Gastrocnemius medialis (tissue), 4 donors: ENCODE data around the gene LCE2C. TPM values are rescaled to one million over a fixed set of nuclear protein-coding genes. Genes with fewer than 3 reads are reported as not detected.
"Not testable (repeated sequence)": the region's sequence is repeated elsewhere in the genome, so short reads cannot be mapped to it uniquely, and the experiment has no call there.

Experiments used
- ATAC-seq, 2 donors: fragments of 150-250 bp; one replicate each; pipeline ENCODE4 v1.9.1; 2016
- DNase-seq, 2 donors: peaks; one replicate each; pipeline ENCODE4 v3.0.0-alpha.2; 2019
- H3K27ac ChIP-seq, 4 donors: fragments of 200-600 bp; sonication (generic); 1 replicate in 1 of 4; 2 replicates in 3 of 4; pipeline ENCODE4 v1.5.1; 2016 to 2018; ENCODE audit warnings: mild to moderate bottlenecking in 2 of 4, moderate library complexity in 1 of 4
- H3K27me3 ChIP-seq, 3 donors: fragments of 200-600 bp; sonication (generic) in 2 of 3; 1 replicate in 1 of 3; 2 replicates in 2 of 3; pipeline versions ENCODE4 v1.5.1 to v1.6.0; 2016 to 2019; ENCODE audit warnings: mild to moderate bottlenecking in 1 of 3, moderate library complexity in 1 of 3
- H3K36me3 ChIP-seq, 2 donors: fragments of 200-600 bp; sonication (generic) in 1 of 2; one replicate each; pipeline ENCODE4 v1.5.1; 2017 to 2018
- H3K4me1 ChIP-seq, 2 donors: fragments of 200-600 bp; sonication (generic) in 1 of 2; one replicate each; pipeline ENCODE4 v1.5.1; 2016 to 2017; ENCODE audit warnings: mild to moderate bottlenecking in 2 of 2
- H3K4me3 ChIP-seq, 4 donors: fragments of 200-600 bp; sonication (generic) in 3 of 4; 1 replicate in 1 of 4; 2 replicates in 3 of 4; pipeline ENCODE4 v1.5.1; 2016 to 2019; ENCODE audit warnings: mild to moderate bottlenecking in 2 of 4
- H3K9me3 ChIP-seq, 3 donors: fragments of 200-600 bp; sonication (generic) in 2 of 3; 1 replicate in 1 of 3; 2 replicates in 2 of 3; pipeline ENCODE4 v1.5.1; 2016 to 2019
- CTCF ChIP-seq, 5 experiments: fragments of 450-650 bp in 3 of 5; fragments of 200-600 bp in 2 of 5; sonication (generic) in 2 of 5; IDR thresholded peaks in 4 of 5; conservative IDR thresholded peaks in 1 of 5; 1 replicate in 4 of 5; 2 replicates in 1 of 5; pipeline ENCODE4 v1.5.1; 2016 to 2019; ENCODE audit warnings: antibody characterized with exemption in 5 of 5, mild to moderate bottlenecking in 3 of 5, moderate library complexity in 3 of 5
- POLR2A ChIP-seq, 2 donors: fragments of 450-650 bp; IDR thresholded peaks; one replicate each; pipeline ENCODE4 v1.6.1; 2017; ENCODE audit warnings: antibody characterized with exemption in 2 of 2, mild to moderate bottlenecking in 2 of 2, moderate library complexity in 2 of 2
- in situ Hi-C, 4 donors: fragments of 200-750 bp; cut with MboI; loops; one replicate each; pipeline versions ENCODE4 v1.15.0 to v1.8.0; 2017; ENCODE audit warnings: low sequenced_read_pairs in 4 of 4
- intact Hi-C: fragments of 100-400 bp; cut with DNase I; formaldehyde crosslinking; loops from one replicate; pipeline ENCODE4 v1.15.1; 2023; ENCODE audit warnings: low total_unique reads
- total RNA-seq, 4 donors: library from RNA; depleted of rRNA; stranded (reverse); fragments of >200 nt; gene quantifications; one replicate each; pipeline versions ENCODE4 v1.1.0 to v1.2.3, GENCODE V29; 2016

Gene LCE2C
- total RNA-seq, 4 donors from 2014 or later: not detected

- H3K4me3 ChIP-seq: no peak overlapping the region
- ATAC-seq (no peak), DNase-seq (no peak)
- in situ Hi-C loops: no loop called here
- H3K4me1 ChIP-seq: no peaks in the 10 kb centered on the region
- no peak for TF ChIP-seq CTCF (IDR thresholded peaks at IDR 0.05 in 4 of 5, conservative IDR thresholded peaks at IDR 0.05 in 1 of 5)
- TF ChIP-seq POLR2A (IDR thresholded peaks at IDR 0.05): no peak
- H3K27me3 ChIP-seq: no peaks in the 10 kb centered on the region
- intact Hi-C loops: no loop called here
- H3K36me3 ChIP-seq: no peaks in the 10 kb centered on the region
- no peaks in the 10 kb centered on the region for H3K9me3 ChIP-seq
- no peak overlapping the region for H3K27ac ChIP-seq
Measured at GRCh38 chr1:152658649-152659048, 16.4 kb upstream of the LCE2C start.

DNA sequence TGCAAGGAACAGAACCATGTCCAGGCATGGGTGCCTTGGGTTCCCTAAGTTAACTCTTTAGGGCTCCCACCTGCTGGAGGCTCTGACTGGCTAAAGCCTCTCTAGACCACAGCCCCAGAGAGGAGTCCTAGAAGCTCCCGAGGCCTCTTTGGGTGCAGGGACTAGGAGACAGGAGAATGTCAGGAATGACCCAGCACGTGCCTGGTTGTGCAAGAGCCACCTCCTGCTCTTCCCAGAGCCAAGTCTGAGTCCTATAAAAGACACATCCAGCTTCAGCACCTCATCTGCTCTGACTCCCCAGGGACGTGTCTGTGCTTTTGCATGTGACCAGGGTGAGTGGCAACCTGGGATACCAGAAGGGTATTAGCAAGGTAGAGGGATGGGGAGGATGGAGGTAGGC, 12.0 kb upstream of the LCE2C start, which contains the start of gene LCE2D:
LCE2D (plus strand) TSS at position 283 of the 400 bp plus-strand sequence. CDS start 726 bp downstream, outside the sequence.
- H3K27ac ChIP-seq: no peak within 1 kb of the TSS
- intact Hi-C loops: no loop called here
- no peaks in the 10 kb centered on the region for H3K36me3 ChIP-seq
- TF ChIP-seq POLR2A (IDR thresholded peaks at IDR 0.05): no peak
- TF ChIP-seq CTCF (IDR thresholded peaks at IDR 0.05 in 4 of 5, conservative IDR thresholded peaks at IDR 0.05 in 1 of 5): no peak
- ATAC-seq (no peak), DNase-seq (no peak)
- no peak within 1 kb of the TSS for H3K4me3 ChIP-seq
- H3K27me3 ChIP-seq: no peaks in the 10 kb centered on the region
- H3K9me3 ChIP-seq: no peaks in the 10 kb centered on the region
- H3K4me1 ChIP-seq: no peaks in the 10 kb centered on the region
- in situ Hi-C loops: no loop called here

GRCh38 chr1:152666171-152666570, 8.9 kb upstream of the LCE2C start:
- in situ Hi-C loops, H3K4me1 ChIP-seq, H3K4me3 ChIP-seq, ATAC-seq, DNase-seq, H3K27me3 ChIP-seq, intact Hi-C loops, H3K27ac ChIP-seq, H3K9me3 ChIP-seq, H3K36me3 ChIP-seq: not testable (repeated sequence)

GRCh38 chr1:152667648-152668047, 7.4 kb upstream of the LCE2C start:
- Histone ChIP-seq H3K4me1 (no peaks in the 10 kb centered on the region), H3K27ac (no peak overlapping the region), H3K27me3 (no peaks in the 10 kb centered on the region), H3K9me3 (no peaks in the 10 kb centered on the region), H3K36me3 (no peaks in the 10 kb centered on the region), H3K4me3 (no peak overlapping the region)
- no peak for DNase-seq
- intact Hi-C loops (no loop called here), in situ Hi-C loops (no loop called here)
- TF ChIP-seq CTCF (IDR thresholded peaks at IDR 0.05 in 4 of 5, conservative IDR thresholded peaks at IDR 0.05 in 1 of 5) (no peak), POLR2A (IDR thresholded peaks at IDR 0.05) (no peak)
- no peak for ATAC-seq

DNA sequence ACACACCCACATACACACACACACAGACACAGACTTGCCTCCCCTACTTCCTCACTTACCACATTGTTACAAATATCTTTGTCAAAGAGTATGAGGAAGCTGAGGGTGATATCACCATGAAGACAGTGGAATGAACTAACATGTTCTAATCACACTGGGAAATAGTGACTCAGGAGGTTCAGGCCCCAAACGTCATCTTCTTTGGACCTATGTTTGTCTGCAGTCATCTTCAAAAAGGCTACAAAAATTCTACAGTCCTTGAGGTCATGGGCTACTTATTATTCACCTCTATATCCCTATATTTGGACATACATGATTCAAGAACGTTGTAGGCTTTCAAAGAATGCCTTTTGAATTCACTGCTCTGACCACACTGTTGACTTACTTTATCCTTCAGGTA, 2.1 kb upstream of the LCE2C start:
- intact Hi-C loops (no loop called here), in situ Hi-C loops (no loop called here)
- no peaks in the 10 kb centered on the region for H3K9me3 ChIP-seq
- TF ChIP-seq CTCF (IDR thresholded peaks at IDR 0.05 in 4 of 5, conservative IDR thresholded peaks at IDR 0.05 in 1 of 5) (no peak), POLR2A (IDR thresholded peaks at IDR 0.05) (no peak)
- H3K36me3 ChIP-seq: no peaks in the 10 kb centered on the region
- ATAC-seq (no peak), DNase-seq (no peak)
- no peaks in the 10 kb centered on the region for H3K4me1 ChIP-seq
- H3K4me3 ChIP-seq: no peak overlapping the region
- H3K27me3 ChIP-seq: no peaks in the 10 kb centered on the region
- no peak overlapping the region for H3K27ac ChIP-seq
